PC-9 (cell line): ENCODE results near the gene DTD2.

Experiments
- EZH2 ChIP-seq: fragments of 200-600 bp; sonication (generic); IDR thresholded peaks from 2 replicates; pipeline ENCODE4 v1.8.0; 2017; ENCODE audit warnings: antibody characterized with exemption, low read depth
- TF ChIP-seq, protein P1 (sequence below): fragments of 200-600 bp; sonication (generic); conservative IDR thresholded peaks from 2 replicates; pipeline ENCODE4 v1.6.1; 2017; ENCODE audit warnings: mixed run types, antibody characterized with exemption, mild to moderate bottlenecking, moderate library complexity

DNA sequence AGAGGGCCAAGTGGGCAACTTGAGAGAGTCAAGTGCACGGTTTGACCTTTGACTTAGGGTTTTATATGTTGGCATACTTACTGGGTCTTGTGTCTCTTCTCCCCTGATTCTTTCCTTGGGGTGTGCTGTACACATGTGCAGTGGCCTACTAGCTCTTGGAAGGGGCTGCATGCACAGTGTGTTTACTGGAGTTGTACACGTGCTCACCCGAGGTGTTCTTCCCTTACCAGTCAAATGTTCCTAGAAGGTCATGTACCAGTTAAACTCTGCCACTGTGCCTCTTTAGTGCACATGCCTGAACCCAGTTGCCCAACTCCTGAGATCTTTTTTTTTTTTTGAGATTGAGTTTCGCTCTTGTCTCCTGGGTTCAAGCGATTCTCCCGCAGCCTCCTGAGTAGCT is 9.2 kb upstream of the DTD2 start:
- TF ChIP-seq, protein P1, sequence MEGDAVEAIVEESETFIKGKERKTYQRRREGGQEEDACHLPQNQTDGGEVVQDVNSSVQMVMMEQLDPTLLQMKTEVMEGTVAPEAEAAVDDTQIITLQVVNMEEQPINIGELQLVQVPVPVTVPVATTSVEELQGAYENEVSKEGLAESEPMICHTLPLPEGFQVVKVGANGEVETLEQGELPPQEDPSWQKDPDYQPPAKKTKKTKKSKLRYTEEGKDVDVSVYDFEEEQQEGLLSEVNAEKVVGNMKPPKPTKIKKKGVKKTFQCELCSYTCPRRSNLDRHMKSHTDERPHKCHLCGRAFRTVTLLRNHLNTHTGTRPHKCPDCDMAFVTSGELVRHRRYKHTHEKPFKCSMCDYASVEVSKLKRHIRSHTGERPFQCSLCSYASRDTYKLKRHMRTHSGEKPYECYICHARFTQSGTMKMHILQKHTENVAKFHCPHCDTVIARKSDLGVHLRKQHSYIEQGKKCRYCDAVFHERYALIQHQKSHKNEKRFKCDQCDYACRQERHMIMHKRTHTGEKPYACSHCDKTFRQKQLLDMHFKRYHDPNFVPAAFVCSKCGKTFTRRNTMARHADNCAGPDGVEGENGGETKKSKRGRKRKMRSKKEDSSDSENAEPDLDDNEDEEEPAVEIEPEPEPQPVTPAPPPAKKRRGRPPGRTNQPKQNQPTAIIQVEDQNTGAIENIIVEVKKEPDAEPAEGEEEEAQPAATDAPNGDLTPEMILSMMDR: no peak
- no peak for TF ChIP-seq EZH2
